Stimulated activated CD8-positive, alpha-beta memory T cell treated with anti-CD3 and anti-CD28 coated beads, Interleukin-7, amount 100 ng/mL, for 48 hours (primary cell): Measurements from ENCODE around the gene RPH3AL.
"Not testable (repeated sequence)": the region's sequence is repeated elsewhere in the genome, so short reads cannot be mapped to it uniquely, and the experiment has no call there.

Experiments used
- DNase-seq, 2 donors: peaks; one replicate each; pipeline ENCODE4 v3.0.0-alpha.2; 2020; ENCODE audit warnings: low read depth in 1 of 2; ENCODE audit errors: extremely low read depth in 1 of 2

Gene RPH3AL

DNA sequence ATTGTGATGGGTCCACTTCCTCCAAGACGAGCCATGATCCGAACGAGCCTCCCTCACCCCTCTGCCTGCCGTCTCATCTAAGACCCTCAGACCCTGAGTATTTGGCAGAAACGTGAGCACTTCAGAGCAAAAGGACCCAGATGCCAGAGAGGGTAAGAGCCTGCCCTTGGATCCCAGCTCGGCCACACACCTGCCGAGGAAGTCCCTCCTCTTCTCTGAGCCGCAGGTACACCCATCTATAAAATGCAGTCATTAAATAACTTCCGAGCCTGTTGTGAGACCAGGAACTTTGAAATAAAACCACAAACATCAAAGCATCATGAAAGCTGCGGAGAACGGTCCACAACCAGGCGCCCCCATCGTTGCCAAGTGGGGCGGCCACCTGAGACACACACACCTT, 106.4 kb downstream of the RPH3AL start:
- DNase-seq, result no peak

DNA sequence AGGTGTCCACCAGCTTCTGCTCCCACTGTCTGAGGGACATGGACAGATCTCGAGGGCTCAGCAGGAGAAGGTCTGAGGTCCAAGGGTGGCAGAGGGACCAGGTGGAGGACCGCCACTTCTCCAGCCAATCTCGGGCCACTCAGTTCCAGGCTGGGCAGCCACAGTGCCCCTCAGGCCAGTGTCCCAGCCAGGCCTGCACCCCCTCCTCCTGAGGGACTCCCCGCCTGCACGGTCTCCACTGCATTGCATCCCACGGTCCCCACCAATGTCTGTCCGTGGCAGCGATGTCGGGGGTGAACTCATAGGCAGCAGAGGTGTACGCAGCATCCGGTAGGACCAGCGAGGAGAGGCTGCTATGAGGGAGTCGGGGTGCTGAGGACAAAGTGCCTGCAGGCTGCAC, 107.0 kb downstream of the RPH3AL start:
- DNase-seq, result no peak

GRCh38 chr17:245020-245419, 107.6 kb downstream of the RPH3AL start:
- no peak for DNase-seq

GRCh38 chr17:243924-244323, 108.7 kb downstream of the RPH3AL start:
- DNase-seq, result not testable (repeated sequence)

DNA sequence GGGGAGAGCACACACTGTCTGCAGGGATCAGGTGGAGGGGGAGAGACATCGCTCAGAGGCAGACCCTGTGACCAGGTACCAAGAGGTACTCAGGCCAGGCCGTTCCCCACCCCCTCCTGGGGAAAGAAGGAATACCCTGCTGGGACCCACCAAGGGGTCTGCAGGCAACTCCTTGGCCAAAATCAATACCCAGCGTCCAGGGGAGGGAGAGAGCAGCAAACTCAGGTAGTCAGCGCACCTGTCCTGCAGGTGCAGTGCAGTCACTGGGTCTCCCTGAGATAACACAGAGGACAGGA, 113.7 kb downstream of the RPH3AL start:
- no peak for DNase-seq

GRCh38 chr17:238071-238963, 114.3 kb downstream of the RPH3AL start:
- no peak for DNase-seq

GRCh38 chr17:237406-237955, 115.1 kb downstream of the RPH3AL start:
- no peak for DNase-seq

DNA sequence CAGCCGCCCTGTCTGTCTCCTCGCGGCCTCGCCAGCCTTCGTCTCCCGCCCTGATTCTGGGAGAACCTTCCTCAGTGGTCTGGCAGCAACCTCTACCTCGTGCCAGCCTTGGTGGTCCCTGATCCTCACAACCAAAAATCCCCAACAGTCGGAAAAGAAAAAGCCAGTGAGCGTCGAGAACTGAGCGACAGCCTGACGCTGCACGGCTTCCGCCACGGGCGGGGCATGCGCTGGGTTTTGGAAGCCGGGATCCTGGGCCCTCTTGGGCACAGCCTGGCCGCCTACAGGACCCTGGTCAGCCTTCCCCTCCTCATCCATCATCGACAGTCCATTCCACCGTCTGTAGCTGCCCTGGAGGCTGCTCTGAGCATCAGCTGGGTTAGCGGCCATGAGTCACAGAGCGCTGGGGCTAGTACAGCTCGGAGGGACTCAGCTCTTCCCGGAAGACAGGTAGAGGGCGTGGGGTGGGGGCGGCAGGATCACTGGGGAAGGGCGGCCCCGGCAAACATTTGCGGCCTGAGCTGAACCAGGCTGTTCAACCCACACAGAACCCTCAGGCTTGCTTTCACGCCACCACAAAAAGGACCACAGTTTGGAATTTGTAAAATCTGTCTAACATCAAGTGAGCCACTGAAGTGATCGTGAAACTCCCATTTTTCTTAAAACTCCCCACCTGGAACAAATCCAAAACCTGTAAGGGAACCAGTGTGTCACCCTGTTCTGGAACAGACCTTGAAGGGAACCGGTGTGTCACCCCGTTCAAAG, 115.8 kb downstream of the RPH3AL start:
- no peak for DNase-seq

GRCh38 chr17:235831-236640, 116.6 kb downstream of the RPH3AL start:
- DNase-seq, result no peak

- not testable (repeated sequence) for DNase-seq
Observed at GRCh38 chr17:234994-235830, 117.4 kb downstream of the RPH3AL start.

DNA sequence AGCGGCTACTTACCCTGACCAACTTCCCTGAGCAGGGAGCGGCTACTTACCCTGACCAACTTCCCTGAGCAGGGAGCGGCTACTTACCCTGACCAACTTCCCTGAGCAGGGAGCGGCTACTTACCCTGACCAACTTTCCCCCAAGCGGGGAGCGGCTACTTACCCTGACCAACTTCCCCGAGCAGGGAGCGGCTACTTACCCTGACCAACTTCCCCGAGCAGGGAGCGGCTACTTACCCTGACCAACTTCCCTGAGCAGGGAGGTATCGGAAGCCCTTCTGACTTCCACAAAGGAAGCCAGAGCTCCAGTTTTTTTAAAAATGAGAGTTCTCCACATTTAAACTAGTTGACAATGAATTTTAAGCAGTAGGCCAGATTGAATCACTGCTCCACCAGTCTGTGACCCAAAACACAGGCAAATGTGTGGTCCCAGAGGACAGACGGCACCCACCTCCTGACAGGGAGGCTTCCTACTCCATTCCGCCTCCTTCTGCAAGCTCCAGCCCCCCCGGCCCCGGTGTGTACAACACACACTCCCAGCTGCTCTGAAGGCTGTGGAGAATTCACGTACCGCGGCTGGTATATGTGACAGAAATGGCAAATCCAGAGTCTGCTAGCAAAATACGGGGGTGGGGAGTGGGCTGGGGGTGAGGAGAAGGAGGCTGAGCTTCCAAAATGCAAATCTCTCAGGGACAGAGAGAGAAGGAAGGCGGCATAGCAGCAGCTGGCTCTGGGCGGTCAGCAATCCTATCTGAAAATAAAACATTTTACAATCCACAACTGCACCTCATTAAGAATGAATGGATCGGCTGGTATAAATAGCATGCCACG, 118.2 kb downstream of the RPH3AL start:
- not testable (repeated sequence) for DNase-seq

DNA sequence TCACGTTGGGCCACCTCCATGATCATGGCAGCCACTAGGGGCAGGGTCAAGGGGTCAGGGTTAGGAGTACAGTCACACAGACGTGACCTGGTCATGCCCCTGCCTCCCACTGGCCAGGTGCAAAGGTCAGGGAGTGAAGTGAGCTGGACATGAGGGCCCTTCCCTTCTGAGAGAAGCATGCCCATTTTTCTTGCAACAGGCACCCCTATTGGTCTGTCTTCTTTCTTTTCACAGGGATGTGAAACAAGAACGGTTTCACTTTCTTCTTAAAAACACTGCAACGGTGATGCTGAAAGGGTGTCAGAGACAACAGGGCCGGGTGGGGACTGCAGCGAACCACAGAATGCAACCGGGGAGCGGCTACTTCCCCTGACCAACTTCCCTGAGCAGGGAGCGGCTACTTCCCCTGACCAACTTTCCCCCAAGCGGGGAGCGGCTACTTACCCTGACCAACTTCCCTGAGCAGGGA, 119.1 kb downstream of the RPH3AL start:
- no peak for DNase-seq

DNA sequence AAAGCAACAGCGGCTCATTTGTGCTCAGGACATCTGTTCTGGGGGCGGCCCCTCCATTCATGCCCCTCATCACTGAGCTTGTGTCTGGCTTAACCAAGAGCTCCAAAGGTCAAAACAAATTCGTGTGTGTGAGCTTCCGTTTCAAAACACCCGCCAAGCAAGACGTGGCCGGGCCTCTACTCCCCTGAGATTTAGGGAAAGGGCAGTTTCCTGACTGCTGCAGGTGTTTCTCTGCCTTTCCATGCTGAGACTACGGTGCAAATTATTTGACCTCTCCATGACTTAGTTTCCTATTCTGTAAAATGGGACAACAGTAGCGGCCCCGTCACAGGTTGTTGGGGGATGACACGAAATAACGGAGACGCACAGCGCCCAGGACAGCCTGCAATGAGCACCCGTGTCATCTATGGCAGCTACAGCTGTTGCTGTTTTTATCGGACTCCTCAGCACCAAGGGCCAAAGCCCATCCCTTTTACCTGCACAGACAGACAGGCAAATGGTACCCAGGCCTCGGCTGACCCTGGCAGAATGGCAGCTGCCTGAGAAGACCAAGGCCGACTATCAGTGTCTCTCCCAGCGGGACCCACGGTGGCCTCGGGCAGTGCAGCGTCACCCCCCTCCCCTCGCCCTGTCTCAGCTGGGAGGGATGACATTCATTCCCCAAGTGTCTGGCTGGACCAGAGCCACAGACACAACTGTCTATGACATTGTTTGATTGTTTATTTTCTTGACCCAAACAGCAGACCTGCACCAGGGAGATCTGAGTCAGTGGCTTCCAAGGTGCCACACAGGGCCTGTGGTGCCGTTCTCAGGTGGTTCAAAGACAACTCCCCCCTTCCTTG, 120.4 kb downstream of the RPH3AL start:
- DNase-seq, result no peak

DNA sequence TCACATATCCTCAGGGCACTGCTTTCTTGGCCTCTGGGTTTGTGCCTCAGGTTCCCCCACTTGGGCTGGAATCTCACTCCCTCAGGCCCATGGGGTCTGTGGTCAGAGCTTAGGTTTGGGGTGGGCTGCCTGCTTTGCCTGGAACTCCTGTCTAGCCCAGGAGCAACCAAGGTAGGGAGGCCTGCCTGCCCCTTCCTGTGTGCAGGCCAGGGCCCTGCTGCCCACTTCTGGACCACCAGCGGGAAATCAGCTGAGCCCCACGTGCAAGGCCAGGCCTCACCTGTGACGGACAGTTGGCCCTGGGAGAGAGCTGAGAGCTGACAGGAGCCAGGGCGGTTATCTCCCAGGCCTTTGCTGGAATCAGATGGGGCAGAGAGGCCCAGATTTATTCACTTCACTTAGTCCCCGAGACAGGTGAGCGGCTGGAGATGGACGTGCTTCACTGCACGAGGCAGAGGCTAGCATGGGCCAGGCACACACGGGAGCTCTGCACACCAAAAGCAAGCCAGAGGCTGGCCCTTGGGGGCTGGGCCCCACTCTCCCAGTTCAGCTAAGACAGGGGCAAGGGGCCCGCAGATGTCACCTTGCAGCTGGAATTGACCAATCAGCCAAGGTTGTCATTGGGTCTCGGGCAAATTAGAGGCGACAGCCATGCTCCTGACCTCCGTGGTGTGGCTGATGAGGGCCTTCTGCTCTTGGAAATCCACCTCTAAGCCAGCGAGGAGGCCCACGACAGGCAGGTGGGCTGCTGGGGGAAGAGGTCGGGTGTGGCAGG, 121.2 kb downstream of the RPH3AL start:
- no peak for DNase-seq

DNA sequence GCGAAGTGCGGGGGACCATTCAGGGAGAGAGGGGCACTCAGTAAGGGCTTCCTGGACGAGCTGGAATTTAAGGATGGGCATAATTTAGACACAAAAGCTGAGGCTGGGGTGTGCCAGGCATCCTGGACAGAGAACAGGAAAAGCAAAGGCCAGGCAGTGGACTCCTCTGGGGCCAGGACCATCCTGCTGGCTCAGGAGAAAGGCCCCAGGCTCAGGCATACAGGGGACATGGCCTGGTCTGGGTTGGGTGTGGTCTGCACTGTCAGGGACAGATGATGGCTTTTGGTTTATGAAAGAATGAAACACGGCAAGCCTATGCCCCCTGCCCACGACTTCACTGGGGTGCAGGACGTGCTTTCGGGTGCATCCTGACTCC, 122.2 kb downstream of the RPH3AL start:
- no peak for DNase-seq

GRCh38 chr17:229709-230394, 122.8 kb downstream of the RPH3AL start:
- DNase-seq, result no peak
